Measurements from ENCODE around the gene EFCAB14. TPM values are rescaled to one million over a fixed set of nuclear protein-coding genes. Genes with fewer than 3 reads are reported as not detected.

Gene EFCAB14
- total RNA-seq, 1 donor: 63.7 TPM

- Histone ChIP-seq H4K20me1 (ENCODE audit: insufficient read depth, low read length) (no peaks in the 10 kb centered on the region), H3K4me3 (ENCODE audit: insufficient read depth, low read length) (no peak overlapping the region), H3K4me1 (ENCODE audit: insufficient read depth, low read length) (peaks cover 12% of the 10 kb centered on the region), H3K27ac (ENCODE audit: low read depth, low read length) (no peak overlapping the region), H2AFZ (ENCODE audit: low read length) (no peak overlapping the region), H3K36me3 (ENCODE audit: insufficient read depth, low read length) (peaks cover 19% of the 10 kb centered on the region), H3K4me2 (ENCODE audit: insufficient read depth, low read length) (no peak overlapping the region), H3K9me3 (ENCODE audit: low read depth, low read length) (no peaks in the 10 kb centered on the region), H3K27me3 (ENCODE audit: insufficient read depth, low read length) (no peaks in the 10 kb centered on the region), H3K79me2 (ENCODE audit: insufficient read depth, low read length) (no peaks in the 10 kb centered on the region)
- TF ChIP-seq CTCF (IDR thresholded peaks at IDR 0.05; ENCODE audit: extremely low read depth, low read depth, low read length): no peak
- no peak for DNase-seq (ENCODE audit: insufficient read length, low spot score, missing footprints)
These were observed 79.4 kb downstream of the EFCAB14 start for GRCh38 chr1:46639547-46639946.

GRCh38 chr1:46638921-46639320 lies 80.0 kb downstream of the EFCAB14 start:
- TF ChIP-seq CTCF (IDR thresholded peaks at IDR 0.05; ENCODE audit: extremely low read depth, low read depth, low read length): no peak
- DNase-seq (ENCODE audit: insufficient read length, low spot score, missing footprints): no peak
- Histone ChIP-seq H3K4me2 (ENCODE audit: insufficient read depth, low read length) (no peak overlapping the region), H2AFZ (ENCODE audit: low read length) (no peak overlapping the region), H3K79me2 (ENCODE audit: insufficient read depth, low read length) (no peaks in the 10 kb centered on the region), H3K36me3 (ENCODE audit: insufficient read depth, low read length) (peaks cover 20% of the 10 kb centered on the region), H3K27me3 (ENCODE audit: insufficient read depth, low read length) (no peaks in the 10 kb centered on the region), H3K4me1 (ENCODE audit: insufficient read depth, low read length) (peaks cover 12% of the 10 kb centered on the region), H3K27ac (ENCODE audit: low read depth, low read length) (no peak overlapping the region), H4K20me1 (ENCODE audit: insufficient read depth, low read length) (no peaks in the 10 kb centered on the region), H3K4me3 (ENCODE audit: insufficient read depth, low read length) (no peak overlapping the region), H3K9me3 (ENCODE audit: low read depth, low read length) (no peaks in the 10 kb centered on the region)

- H3K4me3 ChIP-seq (ENCODE audit: insufficient read depth, low read length): no peak overlapping the region
- no peak for DNase-seq (ENCODE audit: insufficient read length, low spot score, missing footprints)
- no peaks in the 10 kb centered on the region for H4K20me1 ChIP-seq (ENCODE audit: insufficient read depth, low read length)
- H3K27me3 ChIP-seq (ENCODE audit: insufficient read depth, low read length): no peaks in the 10 kb centered on the region
- H3K4me1 ChIP-seq (ENCODE audit: insufficient read depth, low read length): no peaks in the 10 kb centered on the region
- no peaks in the 10 kb centered on the region for H3K9me3 ChIP-seq (ENCODE audit: low read depth, low read length)
- no peaks in the 10 kb centered on the region for H3K79me2 ChIP-seq (ENCODE audit: insufficient read depth, low read length)
- no peak overlapping the region for H3K27ac ChIP-seq (ENCODE audit: low read depth, low read length)
- no peak overlapping the region for H3K4me2 ChIP-seq (ENCODE audit: insufficient read depth, low read length)
- peaks cover 24% of the 10 kb centered on the region for H3K36me3 ChIP-seq (ENCODE audit: insufficient read depth, low read length)
- no peak overlapping the region for H2AFZ ChIP-seq (ENCODE audit: low read length)
- TF ChIP-seq CTCF (IDR thresholded peaks at IDR 0.05; ENCODE audit: extremely low read depth, low read depth, low read length): no peak
These were observed 81.3 kb downstream of the EFCAB14 start for GRCh38 chr1:46637444-46638083.

GRCh38 chr1:46635205-46635604 lies 83.7 kb downstream of the EFCAB14 start:
- Histone ChIP-seq H3K27me3 (ENCODE audit: insufficient read depth, low read length) (no peaks in the 10 kb centered on the region), H2AFZ (ENCODE audit: low read length) (no peak overlapping the region), H3K27ac (ENCODE audit: low read depth, low read length) (no peak overlapping the region), H4K20me1 (ENCODE audit: insufficient read depth, low read length) (no peaks in the 10 kb centered on the region), H3K79me2 (ENCODE audit: insufficient read depth, low read length) (no peaks in the 10 kb centered on the region), H3K4me2 (ENCODE audit: insufficient read depth, low read length) (no peak overlapping the region), H3K4me1 (ENCODE audit: insufficient read depth, low read length) (no peaks in the 10 kb centered on the region), H3K9me3 (ENCODE audit: low read depth, low read length) (no peaks in the 10 kb centered on the region), H3K36me3 (ENCODE audit: insufficient read depth, low read length) (peaks cover 34% of the 10 kb centered on the region), H3K4me3 (ENCODE audit: insufficient read depth, low read length) (no peak overlapping the region)
- DNase-seq (ENCODE audit: insufficient read length, low spot score, missing footprints): no peak
- TF ChIP-seq CTCF (IDR thresholded peaks at IDR 0.05; ENCODE audit: extremely low read depth, low read depth, low read length): no peak

Measured in osteoblast (primary cell).